ENCODE results near the gene U2SURP. TPM values are rescaled to one million over a fixed set of nuclear protein-coding genes. Genes with fewer than 3 reads are reported as not detected.
A peak's percentile ranks its signal among the peaks of the same experiment; 100 is the strongest.
"Not testable (repeated sequence)": the region's sequence is repeated elsewhere in the genome, so short reads cannot be mapped to it uniquely, and the experiment has no call there.

The U2SURP gene
- total RNA-seq, 1 donor from 2014 or later = 106 TPM

GRCh38 chr3:143070977-143071551 lies 69.7 kb downstream of the U2SURP start:
- no peak for TF ChIP-seq EZH2 (IDR thresholded peaks at IDR 0.05; ENCODE audit: insufficient read depth, low read length)
- TF ChIP-seq, protein P1, sequence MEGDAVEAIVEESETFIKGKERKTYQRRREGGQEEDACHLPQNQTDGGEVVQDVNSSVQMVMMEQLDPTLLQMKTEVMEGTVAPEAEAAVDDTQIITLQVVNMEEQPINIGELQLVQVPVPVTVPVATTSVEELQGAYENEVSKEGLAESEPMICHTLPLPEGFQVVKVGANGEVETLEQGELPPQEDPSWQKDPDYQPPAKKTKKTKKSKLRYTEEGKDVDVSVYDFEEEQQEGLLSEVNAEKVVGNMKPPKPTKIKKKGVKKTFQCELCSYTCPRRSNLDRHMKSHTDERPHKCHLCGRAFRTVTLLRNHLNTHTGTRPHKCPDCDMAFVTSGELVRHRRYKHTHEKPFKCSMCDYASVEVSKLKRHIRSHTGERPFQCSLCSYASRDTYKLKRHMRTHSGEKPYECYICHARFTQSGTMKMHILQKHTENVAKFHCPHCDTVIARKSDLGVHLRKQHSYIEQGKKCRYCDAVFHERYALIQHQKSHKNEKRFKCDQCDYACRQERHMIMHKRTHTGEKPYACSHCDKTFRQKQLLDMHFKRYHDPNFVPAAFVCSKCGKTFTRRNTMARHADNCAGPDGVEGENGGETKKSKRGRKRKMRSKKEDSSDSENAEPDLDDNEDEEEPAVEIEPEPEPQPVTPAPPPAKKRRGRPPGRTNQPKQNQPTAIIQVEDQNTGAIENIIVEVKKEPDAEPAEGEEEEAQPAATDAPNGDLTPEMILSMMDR (IDR thresholded peaks at IDR 0.05; ENCODE audit: insufficient read depth, low read depth, low read length) = no peak
- peak overlapping the region; percentile 38 for H3K4me2 ChIP-seq (ENCODE audit: low read length)
- peaks cover 10% of the 10 kb centered on the region for H3K4me1 ChIP-seq (ENCODE audit: insufficient read depth, low read length)
- DNase-seq (ENCODE audit: low read depth) (peak; percentile 72), FAIRE-seq (no peak)
- no peaks in the 10 kb centered on the region for H3K36me3 Mint-ChIP-seq (ENCODE audit: low read depth, unreplicated experiment)
- peaks cover 10% of the 10 kb centered on the region for H3K4me1 Mint-ChIP-seq (ENCODE audit: low read depth, unreplicated experiment)
- H3K4me3 Mint-ChIP-seq (ENCODE audit: unreplicated experiment) = no peak overlapping the region
- no peaks in the 10 kb centered on the region for H3K36me3 ChIP-seq (ENCODE audit: insufficient read depth, low read length)
- no peaks in the 10 kb centered on the region for H3K27me3 Mint-ChIP-seq (ENCODE audit: low read depth, unreplicated experiment)
- no peak overlapping the region for H3K4me3 ChIP-seq (ENCODE audit: insufficient read depth, low read depth, low read length)
- H3K9ac ChIP-seq (ENCODE audit: low read length) = peak overlapping the region; percentile 45
- no peaks in the 10 kb centered on the region for H3K27me3 ChIP-seq (ENCODE audit: insufficient read depth, low read length)
- H3K79me2 ChIP-seq (ENCODE audit: insufficient read depth, low read length) = no peaks in the 10 kb centered on the region
- H3K27ac Mint-ChIP-seq (ENCODE audit: unreplicated experiment) = peak overlapping the region; percentile 92
- H3K9me3 ChIP-seq (ENCODE audit: insufficient read depth, low read depth, low read length) = no peaks in the 10 kb centered on the region
- peaks cover 2% of the 10 kb centered on the region for H3K9me3 Mint-ChIP-seq (ENCODE audit: unreplicated experiment)
- peak overlapping the region; percentile 38 for H2AFZ ChIP-seq (ENCODE audit: low read depth, low read length)
- H3K27ac ChIP-seq (ENCODE audit: low read depth, low read length) = peak overlapping the region; percentile 58
- H4K20me1 ChIP-seq (ENCODE audit: insufficient read depth, low read length) = no peaks in the 10 kb centered on the region

DNA sequence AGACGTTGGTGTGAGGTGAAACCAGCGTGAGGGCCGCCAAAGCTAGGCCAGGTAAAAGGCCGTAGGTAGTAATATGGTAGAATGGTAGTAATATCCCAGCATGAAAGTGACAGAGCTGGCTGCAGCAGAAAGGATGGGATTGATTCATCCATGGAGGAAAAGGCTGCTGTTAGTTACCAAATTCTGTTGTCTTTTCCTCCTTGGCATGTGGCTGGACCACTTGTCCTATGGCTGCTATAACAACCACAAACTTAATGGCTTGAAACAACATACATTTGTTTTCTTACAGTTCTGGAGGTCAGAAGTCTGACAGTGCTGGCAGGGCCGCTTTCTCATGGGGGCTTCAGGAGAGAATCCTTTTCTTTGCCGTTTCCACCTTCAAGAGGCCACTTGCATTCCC lies 70.4 kb downstream of the U2SURP start:
- Mint-ChIP-seq H3K27ac (ENCODE audit: unreplicated experiment) (peak overlapping the region; percentile 92), H3K4me1 (ENCODE audit: low read depth, unreplicated experiment) (peaks cover 10% of the 10 kb centered on the region), H3K27me3 (ENCODE audit: low read depth, unreplicated experiment) (no peaks in the 10 kb centered on the region), H3K36me3 (ENCODE audit: low read depth, unreplicated experiment) (no peaks in the 10 kb centered on the region), H3K9me3 (ENCODE audit: unreplicated experiment) (peaks cover 2% of the 10 kb centered on the region), H3K4me3 (ENCODE audit: unreplicated experiment) (no peak overlapping the region)
- Histone ChIP-seq H4K20me1 (ENCODE audit: insufficient read depth, low read length) (no peaks in the 10 kb centered on the region), H2AFZ (ENCODE audit: low read depth, low read length) (no peak overlapping the region), H3K4me3 (ENCODE audit: insufficient read depth, low read depth, low read length) (no peak overlapping the region), H3K27ac (ENCODE audit: low read depth, low read length) (peak overlapping the region; percentile 58), H3K9me3 (ENCODE audit: insufficient read depth, low read depth, low read length) (no peaks in the 10 kb centered on the region), H3K79me2 (ENCODE audit: insufficient read depth, low read length) (no peaks in the 10 kb centered on the region), H3K9ac (ENCODE audit: low read length) (peak overlapping the region; percentile 45), H3K27me3 (ENCODE audit: insufficient read depth, low read length) (no peaks in the 10 kb centered on the region), H3K36me3 (ENCODE audit: insufficient read depth, low read length) (no peaks in the 10 kb centered on the region), H3K4me2 (ENCODE audit: low read length) (no peak overlapping the region), H3K4me1 (ENCODE audit: insufficient read depth, low read length) (peaks cover 10% of the 10 kb centered on the region)
- FAIRE-seq (no peak), DNase-seq (ENCODE audit: low read depth) (no peak)
- no peak for TF ChIP-seq EZH2 (IDR thresholded peaks at IDR 0.05; ENCODE audit: insufficient read depth, low read length)
- TF ChIP-seq, protein P1 (IDR thresholded peaks at IDR 0.05; ENCODE audit: insufficient read depth, low read depth, low read length) = no peak

GRCh38 chr3:143072298-143073020 lies 71.1 kb downstream of the U2SURP start:
- H3K4me3 Mint-ChIP-seq (ENCODE audit: unreplicated experiment); H3K36me3 Mint-ChIP-seq (ENCODE audit: low read depth, unreplicated experiment); H3K27me3 Mint-ChIP-seq (ENCODE audit: low read depth, unreplicated experiment); DNase-seq (ENCODE audit: low read depth); H3K9me3 ChIP-seq (ENCODE audit: insufficient read depth, low read depth, low read length); H3K27ac ChIP-seq (ENCODE audit: low read depth, low read length); H3K36me3 ChIP-seq (ENCODE audit: insufficient read depth, low read length); H3K9ac ChIP-seq (ENCODE audit: low read length); H4K20me1 ChIP-seq (ENCODE audit: insufficient read depth, low read length); H3K9me3 Mint-ChIP-seq (ENCODE audit: unreplicated experiment); FAIRE-seq; H3K4me2 ChIP-seq (ENCODE audit: low read length); H3K79me2 ChIP-seq (ENCODE audit: insufficient read depth, low read length); H3K4me3 ChIP-seq (ENCODE audit: insufficient read depth, low read depth, low read length); H3K27me3 ChIP-seq (ENCODE audit: insufficient read depth, low read length); H2AFZ ChIP-seq (ENCODE audit: low read depth, low read length): not testable (repeated sequence)
- Mint-ChIP-seq H3K4me1 (ENCODE audit: low read depth, unreplicated experiment) (peaks cover 10% of the 10 kb centered on the region), H3K27ac (ENCODE audit: unreplicated experiment) (peak overlapping the region; percentile 92)
- peaks cover 10% of the 10 kb centered on the region for H3K4me1 ChIP-seq (ENCODE audit: insufficient read depth, low read length)

GRCh38 chr3:143073541-143073940 lies 72.2 kb downstream of the U2SURP start:
- not testable (repeated sequence) for H3K9me3 ChIP-seq (ENCODE audit: insufficient read depth, low read depth, low read length); H3K4me1 Mint-ChIP-seq (ENCODE audit: low read depth, unreplicated experiment); H2AFZ ChIP-seq (ENCODE audit: low read depth, low read length); FAIRE-seq; H3K4me3 Mint-ChIP-seq (ENCODE audit: unreplicated experiment); H3K36me3 ChIP-seq (ENCODE audit: insufficient read depth, low read length); H4K20me1 ChIP-seq (ENCODE audit: insufficient read depth, low read length); H3K27me3 ChIP-seq (ENCODE audit: insufficient read depth, low read length); H3K27me3 Mint-ChIP-seq (ENCODE audit: low read depth, unreplicated experiment); H3K36me3 Mint-ChIP-seq (ENCODE audit: low read depth, unreplicated experiment); H3K27ac ChIP-seq (ENCODE audit: low read depth, low read length); H3K27ac Mint-ChIP-seq (ENCODE audit: unreplicated experiment); H3K4me3 ChIP-seq (ENCODE audit: insufficient read depth, low read depth, low read length); H3K9ac ChIP-seq (ENCODE audit: low read length); H3K79me2 ChIP-seq (ENCODE audit: insufficient read depth, low read length); H3K4me2 ChIP-seq (ENCODE audit: low read length); H3K9me3 Mint-ChIP-seq (ENCODE audit: unreplicated experiment); DNase-seq (ENCODE audit: low read depth)
- peaks cover 10% of the 10 kb centered on the region for H3K4me1 ChIP-seq (ENCODE audit: insufficient read depth, low read length)

Data from astrocyte (in vitro differentiated cells and primary cell).